Measurements from ENCODE around the gene GNAZ.

GNAZ gene

DNA sequence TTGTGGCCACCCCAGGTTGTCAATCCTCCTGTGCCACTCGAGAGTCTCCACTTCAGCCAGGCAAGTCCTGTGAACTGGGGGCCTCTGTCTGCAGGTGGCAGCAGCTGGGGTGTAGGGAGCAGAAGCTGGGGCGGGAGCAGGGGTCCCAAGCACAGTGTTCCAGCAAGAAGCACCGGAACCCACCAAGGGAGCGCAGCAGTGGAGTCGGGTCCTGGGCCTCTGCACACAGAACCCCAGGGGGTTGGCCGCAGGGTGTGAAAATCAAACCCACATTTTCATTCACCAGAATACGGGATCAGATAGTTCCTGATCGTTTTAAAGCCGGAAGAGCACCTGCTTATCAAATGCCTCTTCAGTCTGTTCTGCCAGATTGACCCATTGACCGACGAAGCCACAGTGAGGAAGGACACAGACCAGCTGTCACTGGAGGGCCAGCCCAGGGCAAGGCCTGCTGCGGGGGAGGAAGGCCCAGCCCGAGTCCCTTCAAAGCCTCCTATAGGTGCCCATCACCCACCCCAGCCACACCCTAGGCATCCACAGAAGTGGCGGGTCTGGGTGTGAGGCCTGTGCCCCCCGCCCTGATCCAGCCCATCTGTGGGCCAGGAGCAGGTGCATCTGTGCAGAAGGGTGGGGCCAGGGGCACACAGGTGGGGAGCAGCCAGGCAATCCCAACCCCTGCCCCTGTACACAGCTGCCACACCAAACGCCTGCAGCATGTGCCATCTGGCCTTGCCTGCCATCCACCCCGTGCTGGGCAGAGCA, 37.3 kb downstream of the GNAZ start:
- peak; percentile 72 for DNase-seq (ENCODE audit: low read depth)

GRCh38 chr22:23108249-23109078, 38.1 kb downstream of the GNAZ start:
- DNase-seq (ENCODE audit: low read depth): no peak

GRCh38 chr22:23109079-23109347, 38.7 kb downstream of the GNAZ start:
- DNase-seq (ENCODE audit: low read depth): no peak

GRCh38 chr22:23109441-23109978, 39.2 kb downstream of the GNAZ start:
- no peak for DNase-seq (ENCODE audit: low read depth)

GRCh38 chr22:23110190-23110921, 40.0 kb downstream of the GNAZ start:
- DNase-seq (ENCODE audit: low read depth): no peak

GRCh38 chr22:23110922-23111527, 40.7 kb downstream of the GNAZ start:
- no peak for DNase-seq (ENCODE audit: low read depth)

GRCh38 chr22:23112472-23113012, 42.2 kb downstream of the GNAZ start:
- no peak for DNase-seq (ENCODE audit: low read depth)

DNA sequence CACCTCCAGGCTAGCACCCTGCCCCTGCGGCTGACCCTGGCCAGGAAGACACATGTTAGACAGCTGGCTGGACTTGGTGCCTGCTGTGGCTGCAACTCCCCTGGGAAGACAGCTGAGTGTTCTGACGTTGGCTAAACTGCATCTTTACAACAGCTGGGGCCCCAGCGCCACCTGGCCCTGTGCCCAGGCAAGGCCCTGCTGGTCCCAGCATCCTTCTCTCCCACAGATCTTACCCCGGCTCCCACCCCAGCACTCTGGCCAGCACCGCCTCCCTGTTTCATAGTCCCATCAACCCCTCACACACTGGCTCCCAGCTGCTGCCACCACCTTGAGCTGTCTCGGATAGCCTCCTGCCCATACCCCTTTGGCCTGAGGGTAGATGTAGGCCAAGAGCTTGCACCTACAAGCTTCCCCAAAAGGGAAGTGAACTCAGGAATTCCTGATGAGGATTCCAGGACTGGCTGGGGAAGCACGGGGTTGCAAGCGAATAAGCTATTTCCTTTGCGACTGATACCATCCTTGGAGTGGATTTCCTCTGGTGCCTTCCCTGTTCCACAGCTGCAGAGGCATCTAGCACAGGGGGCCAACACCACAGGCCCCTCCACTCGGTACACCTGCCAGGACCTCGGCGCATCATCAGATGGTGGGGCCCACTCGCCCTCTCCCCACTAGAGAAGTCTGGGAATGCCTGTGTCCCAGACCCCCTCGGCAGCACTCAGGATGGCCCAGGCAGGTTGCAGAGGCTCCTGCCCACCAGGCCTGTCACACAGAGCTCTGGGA, 42.9 kb downstream of the GNAZ start:
- DNase-seq (ENCODE audit: low read depth): no peak

DNA sequence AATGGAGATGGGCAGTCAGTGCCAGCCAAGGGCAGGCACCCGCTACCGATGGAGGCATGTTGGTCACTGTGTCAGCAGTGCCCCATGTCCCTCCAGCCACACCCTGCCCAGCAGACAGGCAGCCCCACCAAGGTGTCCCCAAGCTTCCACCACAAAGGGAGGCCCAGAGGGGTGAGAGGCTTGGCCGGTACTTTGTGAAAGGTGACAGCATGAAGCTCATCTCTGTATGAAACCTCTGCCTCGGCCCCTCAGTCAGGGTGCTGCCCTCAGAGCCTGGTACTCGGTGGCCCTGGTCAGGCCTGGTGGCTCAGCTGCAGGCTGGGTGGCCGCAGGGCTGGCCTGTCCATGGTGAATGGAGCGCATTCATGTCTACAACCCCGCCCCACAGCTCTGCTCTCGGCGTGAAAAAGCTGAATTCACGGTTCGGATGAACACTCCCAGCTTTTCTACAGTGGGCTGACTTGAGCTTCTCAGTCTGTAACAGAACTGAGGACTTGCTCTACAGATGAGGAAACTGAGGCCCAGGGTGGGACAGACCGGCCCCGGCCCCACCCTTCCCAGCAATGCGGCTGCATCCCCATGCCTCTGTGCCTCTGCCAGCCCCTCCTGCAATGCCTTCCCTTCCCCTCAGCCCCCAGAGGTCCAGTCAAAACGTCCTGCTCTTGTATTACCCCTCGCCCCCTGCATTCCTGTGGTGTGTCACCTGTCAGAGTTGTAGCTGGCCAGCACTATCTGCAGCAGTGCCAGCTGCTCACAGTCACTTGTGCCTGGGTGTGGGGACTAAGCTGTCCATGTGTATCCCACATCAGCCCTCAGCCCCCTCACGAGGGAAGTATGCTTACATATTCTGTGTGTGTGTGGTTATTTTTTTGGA, 43.8 kb downstream of the GNAZ start:
- DNase-seq (ENCODE audit: low read depth): no peak

GRCh38 chr22:23114721-23115020, 44.4 kb downstream of the GNAZ start:
- no peak for DNase-seq (ENCODE audit: low read depth)

DNA sequence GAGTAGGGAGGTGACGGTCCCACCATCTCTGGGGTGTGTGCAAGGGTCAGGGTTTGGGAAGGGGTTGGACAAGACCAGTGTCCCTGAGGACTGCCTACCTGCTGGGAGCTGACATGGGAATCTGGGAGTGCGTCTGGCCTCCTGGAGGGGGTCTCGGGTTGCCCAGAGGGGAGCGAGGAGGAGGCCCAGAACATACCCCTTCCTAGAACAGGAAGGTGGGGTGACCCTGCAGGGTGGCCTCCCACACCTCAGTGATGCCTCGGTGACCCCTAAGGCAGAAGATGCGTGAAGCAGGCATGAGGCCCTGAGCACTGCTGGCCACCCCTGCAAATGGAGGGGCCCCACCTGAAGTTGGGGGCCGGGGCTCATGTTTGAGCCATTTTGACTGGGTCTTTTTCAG, 45.0 kb downstream of the GNAZ start:
- DNase-seq (ENCODE audit: low read depth): no peak

- DNase-seq (ENCODE audit: low read depth): no peak
These were observed 45.6 kb downstream of the GNAZ start for GRCh38 chr22:23115825-23116494.

DNA sequence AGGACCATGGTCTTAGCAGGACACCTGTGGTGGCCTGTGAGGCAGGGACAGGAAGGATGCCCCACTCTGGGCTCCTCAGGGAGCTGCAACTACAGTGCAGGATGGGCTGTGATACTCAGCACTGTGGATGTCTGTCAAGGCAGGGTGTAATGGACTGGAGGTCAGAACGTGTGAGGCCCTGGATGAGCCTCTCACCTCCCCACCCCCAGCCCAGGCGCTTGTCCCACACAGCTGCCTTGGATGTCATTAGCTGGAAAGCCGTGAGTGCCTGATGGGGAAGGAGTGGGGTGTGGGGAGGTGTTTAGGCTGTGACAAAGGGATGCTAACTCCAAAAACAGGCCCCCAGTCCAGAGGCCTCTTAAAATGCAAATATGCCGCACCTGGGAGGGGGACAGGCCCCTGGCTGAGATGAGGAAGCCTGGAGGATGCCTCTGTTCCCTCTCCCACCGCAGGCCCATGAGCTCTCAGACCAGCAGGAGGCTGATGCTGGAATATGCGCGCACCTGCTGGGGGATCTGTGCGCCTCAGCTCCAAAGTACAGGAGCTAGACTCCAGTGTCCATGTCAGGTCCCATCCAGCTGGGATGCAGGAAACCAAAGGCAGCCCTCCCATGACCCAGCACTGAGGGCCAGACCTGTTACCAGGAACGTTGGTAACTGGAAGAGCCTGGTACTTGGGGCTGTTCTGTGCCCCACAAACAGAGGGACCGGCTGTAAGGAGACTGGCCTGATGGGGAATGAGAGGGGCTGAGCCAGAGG, 46.4 kb downstream of the GNAZ start:
- DNase-seq (ENCODE audit: low read depth): no peak

DNA sequence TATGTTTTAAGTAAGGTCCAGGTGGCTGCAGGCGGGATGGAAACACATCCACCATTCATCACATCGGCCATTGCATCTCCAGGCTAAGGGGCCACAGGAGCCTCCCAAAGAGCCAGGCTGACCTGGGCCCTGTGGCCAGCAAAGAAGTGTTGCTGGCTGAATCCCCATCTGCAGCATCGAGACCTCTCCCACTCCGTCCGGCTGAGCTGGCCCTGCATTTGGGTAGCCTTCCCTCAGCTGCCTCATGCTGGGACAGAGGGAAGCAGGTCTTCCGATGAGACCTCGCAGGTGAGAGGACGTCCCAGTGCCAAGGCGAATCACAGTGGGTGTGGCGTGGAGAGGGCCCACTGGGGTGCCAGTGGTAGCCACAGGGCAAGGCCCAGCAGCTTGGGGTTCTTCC, 47.0 kb downstream of the GNAZ start:
- DNase-seq (ENCODE audit: low read depth): no peak

- no peak for DNase-seq (ENCODE audit: low read depth)
These were observed 47.8 kb downstream of the GNAZ start for GRCh38 chr22:23117891-23118646.

- no peak for DNase-seq (ENCODE audit: low read depth)
These were observed 48.6 kb downstream of the GNAZ start for GRCh38 chr22:23118647-23119493.
